SK-N-SH (cell line): Measurements from ENCODE around the gene PLEKHM2. TPM values are rescaled to one million over a fixed set of nuclear protein-coding genes. Genes with fewer than 3 reads are reported as not detected.

ENCODE experiments used
- CTCF ChIA-PET: fragments of 300-600, 350-600 bp; formaldehyde crosslinking; extraction: SDS; loops from one replicate; lab custom pipeline; 2021; lab: Yijun Ruan, JAX
- POLR2A ChIA-PET: fragments of 350-600 bp; sonication (Branson Sonifier 250); formaldehyde crosslinking; extraction: SDS; loops from one replicate; lab custom pipeline; 2020; ENCODE audit warnings: antibody characterized with exemption, inconsistent platforms; lab: Yijun Ruan, JAX
- DNase-seq: peaks from one replicate; pipeline ENCODE4 v3.0.0; 2012
- H2AFZ ChIP-seq: fragments of 200-600 bp; sonication (generic); 2 replicates; pipeline ENCODE4 v1.8.1; 2016; ENCODE audit warnings: antibody characterized with exemption, mild to moderate bottlenecking, low read depth
- H3F3A ChIP-seq: fragments of 200-600 bp; sonication (generic); replicated peaks from 2 replicates; pipeline ENCODE3; 2016; ENCODE audit warnings: antibody characterized with exemption, mild to moderate bottlenecking; ENCODE audit not compliant: insufficient read depth
- H3K27ac ChIP-seq, 2 experiments: fragments of 200-500 bp in 1 of 2; fragments of 200-600 bp in 1 of 2; sonication (Bioruptor generic) in 1 of 2; sonication (generic), shearing (Covaris generic) in 1 of 2; 2 replicates each; pipeline versions ENCODE4 v1.5.1 to v1.6.1; 2014 to 2016; ENCODE audit warnings: low read depth in 2 of 2, inconsistent platforms in 1 of 2, low read length in 1 of 2, mild to moderate bottlenecking in 1 of 2, mixed read lengths in 1 of 2
- H3K27me3 ChIP-seq: fragments of 200-600 bp; sonication (generic), shearing (Covaris generic); 2 replicates; pipeline ENCODE4 v1.6.1; 2016; ENCODE audit warnings: mixed run types; ENCODE audit not compliant: insufficient read depth
- H3K36me3 ChIP-seq, 2 experiments: fragments of 200-500 bp in 1 of 2; fragments of 200-600 bp in 1 of 2; sonication (Bioruptor generic) in 1 of 2; sonication (generic) in 1 of 2; replicated peaks in 1 of 2; 2 replicates each; pipeline versions ENCODE3 to v1.5.1; 2014 to 2016; ENCODE audit warnings: low read length in 1 of 2, mild to moderate bottlenecking in 1 of 2; ENCODE audit not compliant: insufficient read depth in 2 of 2, control insufficient read depth in 1 of 2
- H3K4me1 ChIP-seq, 2 experiments: fragments of 200-500 bp in 1 of 2; fragments of 200-600 bp in 1 of 2; sonication (Bioruptor generic) in 1 of 2; sonication (generic), shearing (Covaris generic) in 1 of 2; 2 replicates each; pipeline versions ENCODE4 v1.5.1 to v1.6.1; 2014 to 2016; ENCODE audit warnings: low read depth in 1 of 2, low read length in 1 of 2, mixed run types in 1 of 2; ENCODE audit not compliant: insufficient read depth in 2 of 2, control insufficient read depth in 1 of 2
- H3K4me2 ChIP-seq: fragments of 200-600 bp; sonication (generic), shearing (Covaris generic); 2 replicates; pipeline ENCODE4 v1.6.1; 2017; ENCODE audit warnings: mixed run types
- H3K4me3 ChIP-seq, 2 experiments: fragments of 200-500 bp in 1 of 2; fragments of 200-600 bp in 1 of 2; sonication (Bioruptor generic) in 1 of 2; sonication (generic), shearing (Covaris generic) in 1 of 2; 2 replicates each; pipeline versions ENCODE4 v1.5.1 to v1.8.1; 2014 to 2016; ENCODE audit warnings: low read depth in 2 of 2, inconsistent platforms in 1 of 2, low read length in 1 of 2, mild to moderate bottlenecking in 1 of 2, mixed read lengths in 1 of 2, moderate library complexity in 1 of 2
- H3K79me2 ChIP-seq: fragments of 200-600 bp; sonication (generic); 2 replicates; pipeline ENCODE4 v1.8.1; 2017; ENCODE audit warnings: mild to moderate bottlenecking; ENCODE audit not compliant: insufficient read depth
- H3K9ac ChIP-seq: fragments of 200-600 bp; sonication (generic); 2 replicates; pipeline ENCODE4 v1.6.1; 2017; ENCODE audit warnings: mixed run types
- H3K9me2 ChIP-seq: fragments of 200-600 bp; sonication (generic); 2 replicates; pipeline ENCODE4 v1.6.1; 2017; ENCODE audit warnings: mixed run types
- H3K9me3 ChIP-seq: fragments of 200-600 bp; sonication (generic); 2 replicates; pipeline ENCODE4 v1.6.1; 2017; ENCODE audit warnings: mixed run types, mild to moderate bottlenecking, moderate library complexity
- H4K20me1 ChIP-seq: fragments of 200-600 bp; sonication (generic); 2 replicates; pipeline ENCODE4 v1.6.1; 2017; ENCODE audit warnings: mild to moderate bottlenecking, mixed run types; ENCODE audit not compliant: insufficient read depth
- CHD2 ChIP-seq: fragments of 150-350 bp; IDR thresholded peaks from 2 replicates; pipeline ENCODE4 v1.6.1; 2018; ENCODE audit warnings: low read length; ENCODE audit not compliant: partially characterized antibody
- CTCF ChIP-seq: fragments of 200-600 bp; sonication (generic); IDR thresholded peaks from 2 replicates; pipeline ENCODE4 v1.6.1; 2017; ENCODE audit warnings: antibody characterized with exemption, mild to moderate bottlenecking, moderate library complexity
- EP300 ChIP-seq, 2 experiments: IDR thresholded peaks; 2 replicates each; pipeline versions ENCODE4 v1.4.0 to v1.6.1; 2012; ENCODE audit warnings: borderline replicate concordance in 1 of 2, low read depth in 1 of 2, low read length in 1 of 2
- FOXM1 ChIP-seq: IDR thresholded peaks from 2 replicates; pipeline ENCODE4 v1.4.0; 2012; ENCODE audit warnings: low read depth, mild to moderate bottlenecking
- GABPA ChIP-seq: IDR thresholded peaks from 2 replicates; pipeline ENCODE4 v1.4.0; 2012; ENCODE audit warnings: low read depth, mild to moderate bottlenecking
- GATA2 ChIP-seq: sonication (generic); formaldehyde crosslinking; IDR thresholded peaks from 2 replicates; pipeline ENCODE4 v1.5.0; 2020; ENCODE audit warnings: mild to moderate bottlenecking, missing genetic modification reagents
- MXI1 ChIP-seq: IDR thresholded peaks from 2 replicates; pipeline ENCODE4 v1.6.1; 2012; ENCODE audit warnings: mild to moderate bottlenecking, low read depth, low read length, improper control_type of control experiment
- POLR2AphosphoS5 ChIP-seq: IDR thresholded peaks from 2 replicates; pipeline ENCODE4 v1.6.1; 2012; ENCODE audit warnings: low read depth, low read length
- RCOR1 ChIP-seq: fragments of 150-350 bp; IDR thresholded peaks from 2 replicates; pipeline ENCODE4 v1.6.1; 2017; ENCODE audit warnings: antibody characterized with exemption, low read length
- RFX5 ChIP-seq: IDR thresholded peaks from 2 replicates; pipeline ENCODE4 v1.6.1; 2012; ENCODE audit warnings: mild to moderate bottlenecking, improper control_type of control experiment, low read length
- SIN3A ChIP-seq: IDR thresholded peaks from 2 replicates; pipeline ENCODE4 v1.6.1; 2012; ENCODE audit warnings: low read depth, mild to moderate bottlenecking, low read length, moderate library complexity, borderline replicate concordance
- SMC3 ChIP-seq: IDR thresholded peaks from 2 replicates; pipeline ENCODE4 v1.6.1; 2012; ENCODE audit warnings: low read depth, low read length, improper control_type of control experiment
- TEAD4 ChIP-seq: IDR thresholded peaks from 2 replicates; pipeline ENCODE4 v1.4.0; 2012; ENCODE audit warnings: mild to moderate bottlenecking, borderline replicate concordance; ENCODE audit not compliant: insufficient read depth
- USF1 ChIP-seq: IDR thresholded peaks from 2 replicates; pipeline ENCODE4 v1.4.0; 2012; ENCODE audit warnings: low read depth, borderline replicate concordance
- WGBS: methylation state at CpG from one replicate; pipeline ENCODE4 v1.1.6; 2017; ENCODE audit warnings: low lambda C conversion rate; 5-methylcytosine and 5-hydroxymethylcytosine counted together
- polyA plus RNA-seq, 3 experiments: library from polyadenylated mRNA; depleted of rRNA; stranded (reverse); fragments of >200 nt; gene quantifications; 2 replicates each; pipeline ENCODE4 v1.2.3, GENCODE V29; 2012
- TF ChIP-seq, protein P1 (sequence below): IDR thresholded peaks from 2 replicates; pipeline ENCODE4 v1.4.0; 2012; ENCODE audit warnings: low read depth
- TF ChIP-seq, protein P2 (sequence below): IDR thresholded peaks from 2 replicates; pipeline ENCODE4 v1.4.0; 2012; ENCODE audit warnings: low read depth, borderline replicate concordance

PLEKHM2 gene
- polyA plus RNA-seq, 1 of the 3 experiments (the other 2 are of a cell fraction) = 38.9 TPM

DNA sequence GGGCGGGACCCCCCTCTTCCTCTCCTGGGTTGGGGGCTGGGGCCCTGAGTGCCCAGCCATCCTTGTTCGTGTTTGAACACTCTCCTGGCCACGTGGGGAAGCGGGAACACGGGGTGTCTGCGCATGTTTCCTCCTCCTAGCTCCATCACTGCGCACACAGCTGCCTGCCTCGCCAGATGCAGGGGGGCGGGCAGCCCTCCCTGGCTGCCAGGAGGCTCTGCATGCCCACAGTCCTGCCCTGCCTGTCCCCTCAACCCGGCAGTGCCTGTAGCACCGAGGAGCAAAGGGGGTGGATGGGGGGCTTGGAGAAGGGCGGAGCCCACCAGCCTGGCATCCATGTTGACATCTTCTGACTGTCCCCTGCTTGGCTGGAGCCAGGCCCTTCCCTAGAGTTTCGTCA, 50.2 kb downstream of the PLEKHM2 start:
- Histone ChIP-seq H3K27ac (no peak overlapping the region), H3K9me2 (no peaks in the 10 kb centered on the region), H3K36me3 (peaks cover 0 to 44% of the 10 kb centered on the region in 2 experiments), H3K4me1 (peaks cover 0 to 37% of the 10 kb centered on the region in 2 experiments; a peak in 1 of 4 replicates), H4K20me1 (no peaks in the 10 kb centered on the region), H3K9ac (no peak overlapping the region), H3K9me3 (no peaks in the 10 kb centered on the region), H3K27me3 (no peaks in the 10 kb centered on the region), H3K4me3 (no peak overlapping the region), H3K79me2 (no peaks in the 10 kb centered on the region), H2AFZ (no peak overlapping the region), H3F3A (no peaks in the 10 kb centered on the region), H3K4me2 (no peak overlapping the region)
- ChIA-PET POLR2A (no interaction called here), CTCF (interaction anchor here (1.5 kb wide), 1 partner anchor 21 kb away, joined by 3 read pairs; no protein-coding TSS in a partner anchor)
- TF ChIP-seq USF1 (no peak), RFX5 (no peak), FOXM1 (no peak), SIN3A (no peak), SMC3 (no peak), GABPA (no peak), EP300 (IDR thresholded peaks at IDR 0.05; ENCODE audit: borderline replicate concordance in 1 of 2, low read depth in 1 of 2, low read length in 1 of 2) (no peak), GATA2 (CRISPR knock-in tag) (no peak), CTCF (no peak), CHD2 (no peak), POLR2AphosphoS5 (no peak), TEAD4 (no peak), MXI1 (no peak), RCOR1 (no peak)
- TF ChIP-seq, protein P1, sequence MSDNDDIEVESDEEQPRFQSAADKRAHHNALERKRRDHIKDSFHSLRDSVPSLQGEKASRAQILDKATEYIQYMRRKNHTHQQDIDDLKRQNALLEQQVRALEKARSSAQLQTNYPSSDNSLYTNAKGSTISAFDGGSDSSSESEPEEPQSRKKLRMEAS = no peak
- TF ChIP-seq, protein P2, sequence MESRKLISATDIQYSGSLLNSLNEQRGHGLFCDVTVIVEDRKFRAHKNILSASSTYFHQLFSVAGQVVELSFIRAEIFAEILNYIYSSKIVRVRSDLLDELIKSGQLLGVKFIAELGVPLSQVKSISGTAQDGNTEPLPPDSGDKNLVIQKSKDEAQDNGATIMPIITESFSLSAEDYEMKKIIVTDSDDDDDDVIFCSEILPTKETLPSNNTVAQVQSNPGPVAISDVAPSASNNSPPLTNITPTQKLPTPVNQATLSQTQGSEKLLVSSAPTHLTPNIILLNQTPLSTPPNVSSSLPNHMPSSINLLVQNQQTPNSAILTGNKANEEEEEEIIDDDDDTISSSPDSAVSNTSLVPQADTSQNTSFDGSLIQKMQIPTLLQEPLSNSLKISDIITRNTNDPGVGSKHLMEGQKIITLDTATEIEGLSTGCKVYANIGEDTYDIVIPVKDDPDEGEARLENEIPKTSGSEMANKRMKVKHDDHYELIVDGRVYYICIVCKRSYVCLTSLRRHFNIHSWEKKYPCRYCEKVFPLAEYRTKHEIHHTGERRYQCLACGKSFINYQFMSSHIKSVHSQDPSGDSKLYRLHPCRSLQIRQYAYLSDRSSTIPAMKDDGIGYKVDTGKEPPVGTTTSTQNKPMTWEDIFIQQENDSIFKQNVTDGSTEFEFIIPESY = no peak
- whole genome bisulfite sequencing = 74% methylated on average over 7 of the region's 13 CpGs
- no peak for DNase-seq
